NCI-H2196 treated with DMSO at 0.1 percent for 48 hours (cell line): ENCODE measurements around the gene CFAP69.
"Not testable (repeated sequence)": the region's sequence is repeated elsewhere in the genome, so short reads cannot be mapped to it uniquely, and the experiment has no call there.

ENCODE experiments used
- DNase-seq: peaks from one replicate; lab custom pipeline; 2025; ENCODE audit not compliant: unreplicated experiment; lab: John Stamatoyannopoulos, UW

Gene CFAP69

DNA sequence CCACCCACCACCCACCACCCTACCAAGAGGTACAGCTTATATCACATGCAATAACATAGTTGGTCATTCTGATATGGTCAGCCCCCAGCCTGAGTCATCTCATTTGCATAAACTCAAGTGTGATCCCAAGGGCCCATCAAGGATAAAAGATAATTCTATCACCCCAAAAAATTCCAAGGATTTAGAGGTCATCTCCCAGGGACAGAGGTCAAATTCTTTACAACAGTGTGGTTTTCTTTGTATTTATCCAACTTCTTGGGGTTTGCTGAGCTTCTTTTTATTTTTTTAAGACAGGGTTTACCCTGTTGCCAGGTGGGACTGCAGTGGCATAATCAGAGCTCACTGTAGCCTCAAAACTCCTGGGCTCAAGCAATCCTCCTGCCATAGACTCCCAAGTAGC, 92.1 kb downstream of the CFAP69 start:
- no peak for DNase-seq

DNA sequence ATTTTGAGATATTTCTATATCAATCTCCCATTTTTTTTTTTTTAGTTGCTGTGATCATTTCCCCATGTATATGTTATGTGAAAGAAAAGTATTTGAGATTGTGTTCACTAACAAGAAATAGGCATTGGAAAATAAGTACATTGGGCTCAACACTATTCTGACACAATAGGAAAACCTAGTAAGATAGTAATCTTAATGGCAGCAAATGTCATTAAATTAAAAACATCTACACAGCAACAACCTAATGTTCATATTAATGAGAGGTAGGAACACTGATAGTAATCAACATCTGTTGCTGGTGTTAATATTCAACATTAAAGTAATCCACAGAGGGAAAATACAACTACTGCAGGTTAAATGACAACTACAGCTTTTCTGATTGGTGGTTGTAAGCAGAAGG, 100.0 kb downstream of the CFAP69 start:
- no peak for DNase-seq

DNA sequence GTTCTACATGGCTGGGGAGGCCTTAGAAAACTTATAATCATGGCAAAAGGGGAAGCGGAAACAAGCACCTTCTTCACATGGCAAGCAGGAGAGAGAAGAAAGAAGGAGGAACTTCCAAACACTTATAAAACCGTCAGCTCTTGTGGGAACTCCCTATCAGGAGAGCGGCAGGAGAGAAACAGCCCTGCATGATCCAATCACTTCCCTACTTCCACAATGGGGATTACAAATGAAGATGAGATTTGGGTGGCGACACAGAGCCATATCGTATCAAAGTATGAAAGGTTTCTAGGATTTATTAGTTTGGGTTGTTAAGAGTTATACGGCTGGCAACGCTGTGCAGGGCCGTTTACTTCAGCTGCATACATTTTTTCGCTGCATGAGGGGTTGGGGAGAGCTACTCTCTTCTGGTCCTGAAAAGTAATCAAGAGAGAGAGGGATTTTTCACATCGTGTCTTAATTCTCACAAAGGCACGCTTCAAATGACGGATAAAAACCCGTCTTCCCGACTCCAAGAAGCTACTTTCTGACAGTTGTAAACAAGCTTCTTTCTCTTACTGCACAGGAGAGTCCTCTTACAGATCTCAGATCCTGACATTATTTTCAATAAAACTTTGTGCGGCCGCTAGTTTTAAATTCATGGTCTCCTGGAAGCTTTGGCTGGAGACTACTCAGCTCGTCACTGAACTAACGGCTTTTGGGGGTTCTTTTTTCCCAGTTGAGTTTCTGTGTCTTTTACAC, 100.8 kb downstream of the CFAP69 start:
- no peak for DNase-seq

DNA sequence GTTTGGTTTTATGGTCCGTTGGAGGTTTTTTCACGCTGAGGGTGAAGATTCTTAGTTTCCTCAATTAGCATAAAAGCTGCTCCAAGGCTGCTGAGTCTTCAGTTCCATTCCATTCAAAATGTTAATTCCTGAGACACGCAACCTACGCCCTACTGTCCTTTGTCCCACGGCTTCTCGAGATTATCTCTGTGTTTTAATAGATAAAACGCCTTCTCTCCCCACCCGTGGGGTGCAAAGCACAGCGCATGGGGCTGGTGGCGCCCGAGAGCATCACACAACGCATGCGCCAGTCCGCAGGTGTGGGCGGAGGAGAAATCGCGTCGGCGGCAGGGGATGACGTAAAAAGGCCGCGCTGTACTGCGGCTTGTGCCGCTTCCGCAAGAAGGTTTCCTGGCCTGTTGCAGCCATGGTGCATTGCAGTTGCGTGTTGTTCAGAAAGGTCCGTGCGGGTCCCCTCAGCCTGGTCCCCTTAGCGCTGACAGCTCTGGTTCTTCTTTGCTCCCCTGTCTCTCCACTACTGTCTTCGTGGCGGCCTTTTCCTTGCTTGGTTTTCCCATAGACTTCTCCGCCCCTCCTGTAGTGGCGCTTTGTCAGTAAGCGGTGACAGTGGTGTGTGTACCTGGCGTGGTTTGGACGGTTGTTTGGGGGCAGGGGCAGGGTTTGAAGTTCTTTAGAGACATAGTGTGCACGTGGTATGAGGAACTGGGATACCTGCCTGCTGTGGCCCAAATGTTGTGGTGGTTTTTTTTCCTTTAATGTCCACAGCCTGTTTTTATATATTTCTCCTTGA, 101.6 kb downstream of the CFAP69 start, which contains the start of gene GTPBP10:
Gene GTPBP10, plus strand, starts transcription at position 381 of the 790 bp plus-strand sequence. Its CDS starts 26 bp downstream, at position 407.
- peak; percentile 91 for DNase-seq

DNA sequence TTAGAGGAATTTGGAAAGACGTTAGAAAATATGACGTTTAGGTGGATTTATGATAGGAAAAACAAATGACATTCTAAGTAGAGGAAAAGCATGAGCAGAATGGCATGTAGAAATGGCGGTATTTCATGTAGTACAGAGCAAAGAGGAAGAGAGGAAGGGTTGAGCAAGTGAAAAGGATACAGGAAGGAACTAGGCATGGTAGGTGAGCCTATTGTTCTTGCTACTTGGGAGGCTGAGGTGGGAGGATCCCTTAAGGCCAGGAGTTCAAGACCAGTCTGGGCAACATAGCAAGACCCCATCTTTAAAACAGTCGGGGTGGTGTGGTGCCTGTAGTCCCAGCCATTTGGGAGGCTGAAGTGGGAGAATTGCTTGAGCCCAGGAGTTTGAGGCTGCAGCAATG, 102.8 kb downstream of the CFAP69 start:
- DNase-seq, result no peak

DNA sequence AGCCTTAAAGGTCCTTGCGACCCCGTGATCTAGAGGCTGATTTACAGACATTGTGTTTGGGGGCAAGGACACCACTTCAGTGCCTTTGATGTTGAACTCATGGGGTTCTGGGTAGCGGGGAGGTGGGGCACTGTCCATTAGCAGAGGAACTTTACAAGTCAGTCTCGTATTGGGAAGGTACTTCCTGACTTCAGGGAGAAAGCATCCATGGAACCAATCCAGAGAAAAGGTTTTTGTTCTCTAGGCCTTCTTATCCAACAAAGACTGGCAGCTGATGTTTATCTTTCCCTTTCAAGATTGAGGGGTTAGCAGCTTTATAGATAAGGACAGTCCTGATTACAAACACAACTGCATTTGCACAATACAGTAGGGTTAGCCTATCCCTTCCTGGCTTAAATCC, 104.3 kb downstream of the CFAP69 start:
- DNase-seq, result no peak

DNA sequence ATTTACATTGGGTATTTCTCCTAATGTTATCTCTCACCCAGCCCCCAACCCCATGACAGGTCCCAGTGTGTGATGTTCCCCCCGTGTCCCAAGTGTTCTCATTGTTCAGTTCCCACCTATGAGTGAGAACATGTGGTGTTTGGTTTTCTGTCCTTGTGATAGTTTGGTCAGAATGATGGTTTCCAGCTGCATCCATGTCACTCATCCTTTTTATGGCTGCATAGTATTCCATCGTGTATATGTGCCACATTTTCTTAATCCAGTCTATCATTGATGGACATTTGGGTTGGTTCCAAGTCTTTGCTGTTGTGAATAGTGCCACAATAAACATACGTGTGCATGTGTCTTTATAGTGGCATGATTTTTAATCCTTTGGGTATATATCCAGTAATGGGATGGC, 105.1 kb downstream of the CFAP69 start:
- not testable (repeated sequence) for DNase-seq

DNA sequence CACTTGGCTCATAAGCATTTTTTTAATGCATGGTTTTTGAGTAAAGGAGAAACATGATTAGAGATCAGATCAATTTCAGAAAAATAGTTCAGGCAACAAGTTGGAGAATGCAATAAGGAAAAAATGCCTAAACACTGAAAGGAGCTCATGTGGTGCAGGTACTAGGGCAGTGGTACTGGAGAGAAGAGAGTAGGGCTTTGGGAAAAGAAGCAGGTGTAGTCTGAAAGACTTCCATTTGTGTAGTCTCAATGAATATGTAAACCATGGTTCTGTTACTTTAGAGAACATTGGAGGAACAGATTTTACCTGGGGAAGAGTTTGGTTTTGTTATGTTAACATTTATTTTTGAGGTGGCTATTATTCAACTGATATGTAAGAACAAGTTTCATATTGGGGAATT, 107.0 kb downstream of the CFAP69 start:
- no peak for DNase-seq
